ENCODE data around the gene RAB7B.

DNA sequence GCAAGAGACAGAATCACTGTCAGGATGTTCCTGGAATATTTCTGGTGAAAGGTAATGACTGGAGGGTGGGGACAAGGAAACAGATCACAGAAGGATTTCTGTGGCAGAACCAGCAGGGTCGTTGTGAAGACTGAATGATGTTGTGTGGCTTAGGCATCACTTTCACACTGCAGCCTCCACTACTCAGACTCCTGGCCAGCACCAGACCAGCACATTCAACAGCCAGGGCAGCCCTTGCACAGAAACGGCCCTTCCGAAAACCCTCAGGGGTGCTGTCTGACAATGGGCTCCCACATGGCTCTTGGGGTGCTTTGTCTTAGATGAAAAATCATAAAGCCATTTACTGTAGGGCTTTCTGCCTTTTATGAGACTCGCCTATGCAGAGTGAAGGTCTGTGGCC is 3.8 kb upstream of the RAB7B start:
- no peak for TF ChIP-seq CTCF (IDR thresholded peaks at IDR 0.05)
- no peak for TF ChIP-seq POLR2A (IDR thresholded peaks at IDR 0.05)
- TF ChIP-seq POLR2AphosphoS5 (IDR thresholded peaks at IDR 0.05): no peak
- no peak for TF ChIP-seq EP300 (IDR thresholded peaks at IDR 0.05)

Data from suprapubic skin (tissue), 4 donors.